Measurements from ENCODE around the gene CCDC71L.

DNA sequence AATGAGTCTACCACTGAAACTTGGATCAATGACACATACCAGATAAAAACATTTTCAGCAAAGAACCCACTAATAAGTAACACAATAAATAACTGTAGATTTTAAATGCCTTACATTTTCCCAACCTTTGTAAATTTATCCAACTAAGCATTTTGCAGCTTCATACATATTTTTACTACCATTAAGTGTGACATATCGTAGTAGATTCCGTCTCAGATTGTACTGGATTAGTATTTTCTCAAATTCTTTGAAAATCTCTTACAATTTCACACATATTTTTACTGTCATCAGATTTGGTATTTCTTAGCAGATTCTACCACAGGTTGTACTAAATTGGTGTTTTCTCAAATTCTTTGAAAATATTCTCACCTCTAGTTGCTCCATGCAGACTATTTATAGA lies 26.0 kb downstream of the CCDC71L start:
- TF ChIP-seq, protein P1, sequence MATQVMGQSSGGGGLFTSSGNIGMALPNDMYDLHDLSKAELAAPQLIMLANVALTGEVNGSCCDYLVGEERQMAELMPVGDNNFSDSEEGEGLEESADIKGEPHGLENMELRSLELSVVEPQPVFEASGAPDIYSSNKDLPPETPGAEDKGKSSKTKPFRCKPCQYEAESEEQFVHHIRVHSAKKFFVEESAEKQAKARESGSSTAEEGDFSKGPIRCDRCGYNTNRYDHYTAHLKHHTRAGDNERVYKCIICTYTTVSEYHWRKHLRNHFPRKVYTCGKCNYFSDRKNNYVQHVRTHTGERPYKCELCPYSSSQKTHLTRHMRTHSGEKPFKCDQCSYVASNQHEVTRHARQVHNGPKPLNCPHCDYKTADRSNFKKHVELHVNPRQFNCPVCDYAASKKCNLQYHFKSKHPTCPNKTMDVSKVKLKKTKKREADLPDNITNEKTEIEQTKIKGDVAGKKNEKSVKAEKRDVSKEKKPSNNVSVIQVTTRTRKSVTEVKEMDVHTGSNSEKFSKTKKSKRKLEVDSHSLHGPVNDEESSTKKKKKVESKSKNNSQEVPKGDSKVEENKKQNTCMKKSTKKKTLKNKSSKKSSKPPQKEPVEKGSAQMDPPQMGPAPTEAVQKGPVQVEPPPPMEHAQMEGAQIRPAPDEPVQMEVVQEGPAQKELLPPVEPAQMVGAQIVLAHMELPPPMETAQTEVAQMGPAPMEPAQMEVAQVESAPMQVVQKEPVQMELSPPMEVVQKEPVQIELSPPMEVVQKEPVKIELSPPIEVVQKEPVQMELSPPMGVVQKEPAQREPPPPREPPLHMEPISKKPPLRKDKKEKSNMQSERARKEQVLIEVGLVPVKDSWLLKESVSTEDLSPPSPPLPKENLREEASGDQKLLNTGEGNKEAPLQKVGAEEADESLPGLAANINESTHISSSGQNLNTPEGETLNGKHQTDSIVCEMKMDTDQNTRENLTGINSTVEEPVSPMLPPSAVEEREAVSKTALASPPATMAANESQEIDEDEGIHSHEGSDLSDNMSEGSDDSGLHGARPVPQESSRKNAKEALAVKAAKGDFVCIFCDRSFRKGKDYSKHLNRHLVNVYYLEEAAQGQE (IDR thresholded peaks at IDR 0.05) = no peak
- no peak for TF ChIP-seq TAF1 (conservative IDR thresholded peaks at IDR 0.05)
